Pancreas (tissue), 10 donors: ENCODE results near the gene TRAPPC3L. TPM values are rescaled to one million over a fixed set of nuclear protein-coding genes. Genes with fewer than 3 reads are reported as not detected.

Source experiments
- ATAC-seq, 4 donors: fragments of 200-7000 bp; cut with Tn5 transposase; one replicate each; pipeline versions ENCODE4 v1.8.0 to v1.9.1; 2020; ENCODE audit warnings: mild to moderate bottlenecking in 4 of 4, moderate library complexity in 4 of 4
- DNase-seq, 6 donors: peaks; one replicate each; pipeline ENCODE4 v3.0.0-alpha.2; 2020
- FAIRE-seq: peaks from 2 replicates; lab custom pipeline; 2012; peaks lifted over from hg19 to GRCh38; lab: Jason Lieb, UNC
- H3K27ac ChIP-seq, 4 donors: fragments of 200-600 bp; sonication (generic); 1 replicate in 3 of 4; 2 replicates in 1 of 4; pipeline versions ENCODE4 v1.5.0 to v1.8.0; 2020
- H3K27me3 ChIP-seq, 4 donors: fragments of 200-600 bp; one replicate each; pipeline ENCODE4 v1.8.0; 2021
- H3K36me3 ChIP-seq, 3 donors: fragments of 200-600 bp; sonication (generic) in 1 of 3; one replicate each; pipeline versions ENCODE4 v1.5.0 to v1.8.0; 2020 to 2021
- H3K4me1 ChIP-seq, 3 donors: fragments of 200-600 bp; one replicate each; pipeline ENCODE4 v1.8.0; 2021
- H3K4me3 ChIP-seq, 4 donors: fragments of 200-600 bp; sonication (generic) in 2 of 4; one replicate each; pipeline versions ENCODE4 v1.5.0 to v1.8.0; 2020 to 2021
- H3K9me3 ChIP-seq, 4 donors: fragments of 200-600 bp; one replicate each; pipeline ENCODE4 v1.8.0; 2021
- CTCF ChIP-seq, 4 donors: fragments of 200-600 bp; sonication (generic) in 3 of 4; IDR thresholded peaks; one replicate each; pipeline versions ENCODE4 v1.5.0 to v1.8.0; 2021; ENCODE audit warnings: antibody characterized with exemption in 4 of 4
- WGBS, 2 donors: extraction: QIAGEN DNeasy Blood & Tissue Kit; methylation state at CpG; one replicate each; pipeline ENCODE4 v1.1.7; 2013; 5-methylcytosine and 5-hydroxymethylcytosine counted together
- intact Hi-C, 3 donors: fragments of 100-400 bp; cut with DNase I; formaldehyde crosslinking; loops; one replicate each; pipeline versions ENCODE4 v1.11.1 to v1.14.2; 2022
- polyA plus RNA-seq, 2 donors: library from polyadenylated mRNA; stranded (reverse); fragments of 200-250 nt; gene quantifications; one replicate each; pipeline ENCODE4 v1.2.3, GENCODE V29; 2013
- total RNA-seq, 6 donors: library from RNA; stranded (reverse); fragmentation: NEBNext Ultra II Directional in 4 of 6; extraction: Animal tissue kit (Norgen Biotek cat#: 25700) in 4 of 6; gene quantifications; one replicate each; pipeline versions ENCODE4 v1.2.1 to v1.2.4, GENCODE V29; 2021 to 2023
- donor health status: healthy with polysubstance abuse.
- donor health status: DM: no; HTN: no; CAD: no; lungs with moderate emphysema.
- donor health status: DM: no; HTN: no; CAD: no.
- donor health status: control.
- donor health status: control.
- donor health status: Bipolar disorder and iron deficiency.
- donor health status: DM: yes; HTN: yes; CAD: no.
- donor health status: DM: no; HTN: no; CAD: no.
- donor health status: DM: no; HTN: no; CAD: no.
- donor health status: DM: yes; HTN: yes; CAD: no.

The TRAPPC3L gene
- total and polyA plus RNA-seq, 8 donors, result 0.12 TPM; not detected in 7

- no peak for FAIRE-seq
- DNase-seq, result peak in 3 of 6 donors; percentile 22 to 66 (median 59)
- WGBS, 2 donors, result 54 to 58% methylated on average over 41 to 42 of the region's 42 CpGs
These were observed 19.7 kb upstream of the TRAPPC3L start for GRCh38 chr6:116564921-116565872.

GRCh38 chr6:116564311-116564710 lies 18.8 kb upstream of the TRAPPC3L start:
- intact Hi-C loops, result no loop called here
- no peak for ATAC-seq
- no peak overlapping the region for H3K4me3 ChIP-seq
- no peaks in the 10 kb centered on the region for H3K36me3 ChIP-seq
- no peaks in the 10 kb centered on the region for H3K9me3 ChIP-seq
- no peak overlapping the region for H3K27ac ChIP-seq
- 79 to 84% methylated on average over 7 of the region's 7 CpGs for WGBS, 2 donors
- TF ChIP-seq CTCF (IDR thresholded peaks at IDR 0.05), result no peak
- FAIRE-seq, result no peak
- H3K4me1 ChIP-seq, result no peaks in the 10 kb centered on the region
- no peak for DNase-seq
- no peaks in the 10 kb centered on the region for H3K27me3 ChIP-seq

More at GRCh38 chr6:116564921-116565872, 19.7 kb upstream of the TRAPPC3L start:
- no peaks in the 10 kb centered on the region for H3K27me3 ChIP-seq
- no peak overlapping the region for H3K27ac ChIP-seq
- TF ChIP-seq CTCF (IDR thresholded peaks at IDR 0.05), result no peak
- H3K9me3 ChIP-seq, result no peaks in the 10 kb centered on the region
- H3K4me1 ChIP-seq, result peaks cover 0 to 4% (median 3%) of the 10 kb centered on the region in 3 donors
- H3K4me3 ChIP-seq, result peak overlapping the region in 2 of 4 donors; percentile 0 to 24
- H3K36me3 ChIP-seq, result no peaks in the 10 kb centered on the region
- intact Hi-C loops, result no loop called here
- ATAC-seq, result peak in 3 of 4 donors; percentile 17 to 45 (median 19)

- intact Hi-C loops, result no loop called here
- WGBS, 2 donors, result 83 to 90% methylated on average over 9 of the region's 9 CpGs
- no peak for TF ChIP-seq CTCF (IDR thresholded peaks at IDR 0.05)
These were observed 18.3 kb upstream of the TRAPPC3L start for GRCh38 chr6:116563830-116564229.

GRCh38 chr6:116562614-116563013 lies 17.1 kb upstream of the TRAPPC3L start:
- Histone ChIP-seq H3K4me1 (no peaks in the 10 kb centered on the region), H3K27me3 (no peaks in the 10 kb centered on the region), H3K4me3 (no peak overlapping the region), H3K9me3 (no peaks in the 10 kb centered on the region), H3K36me3 (no peaks in the 10 kb centered on the region), H3K27ac (no peak overlapping the region)
- WGBS, 2 donors, result 43% methylated on average over 3 of the region's 3 CpGs
- no peak for TF ChIP-seq CTCF (IDR thresholded peaks at IDR 0.05)
- ATAC-seq (peak in 1 of 4 donors; percentile 21), DNase-seq (no peak), FAIRE-seq (no peak)
- intact Hi-C loops, result no loop called here

More at GRCh38 chr6:116563830-116564229, 18.3 kb upstream of the TRAPPC3L start:
- no peaks in the 10 kb centered on the region for H3K27me3 ChIP-seq
- FAIRE-seq, result no peak
- H3K4me3 ChIP-seq, result no peak overlapping the region
- no peaks in the 10 kb centered on the region for H3K9me3 ChIP-seq
- no peak for ATAC-seq
- DNase-seq, result peak in 1 of 6 donors; percentile 55
- no peaks in the 10 kb centered on the region for H3K4me1 ChIP-seq
- H3K27ac ChIP-seq, result no peak overlapping the region
- no peaks in the 10 kb centered on the region for H3K36me3 ChIP-seq
